GM21717 (cell line): ENCODE results near the gene ZNF300.
"Not testable (repeated sequence)": the region's sequence is repeated elsewhere in the genome, so short reads cannot be mapped to it uniquely, and the experiment has no call there.

Experiments
- ATAC-seq: cut with Tn5 transposase; IDR thresholded peaks from one replicate; pipeline ENCODE4 v1.9.1; 2021; ENCODE audit warnings: mild to moderate bottlenecking, moderate library complexity; ENCODE audit not compliant: unreplicated experiment

The ZNF300 gene

DNA sequence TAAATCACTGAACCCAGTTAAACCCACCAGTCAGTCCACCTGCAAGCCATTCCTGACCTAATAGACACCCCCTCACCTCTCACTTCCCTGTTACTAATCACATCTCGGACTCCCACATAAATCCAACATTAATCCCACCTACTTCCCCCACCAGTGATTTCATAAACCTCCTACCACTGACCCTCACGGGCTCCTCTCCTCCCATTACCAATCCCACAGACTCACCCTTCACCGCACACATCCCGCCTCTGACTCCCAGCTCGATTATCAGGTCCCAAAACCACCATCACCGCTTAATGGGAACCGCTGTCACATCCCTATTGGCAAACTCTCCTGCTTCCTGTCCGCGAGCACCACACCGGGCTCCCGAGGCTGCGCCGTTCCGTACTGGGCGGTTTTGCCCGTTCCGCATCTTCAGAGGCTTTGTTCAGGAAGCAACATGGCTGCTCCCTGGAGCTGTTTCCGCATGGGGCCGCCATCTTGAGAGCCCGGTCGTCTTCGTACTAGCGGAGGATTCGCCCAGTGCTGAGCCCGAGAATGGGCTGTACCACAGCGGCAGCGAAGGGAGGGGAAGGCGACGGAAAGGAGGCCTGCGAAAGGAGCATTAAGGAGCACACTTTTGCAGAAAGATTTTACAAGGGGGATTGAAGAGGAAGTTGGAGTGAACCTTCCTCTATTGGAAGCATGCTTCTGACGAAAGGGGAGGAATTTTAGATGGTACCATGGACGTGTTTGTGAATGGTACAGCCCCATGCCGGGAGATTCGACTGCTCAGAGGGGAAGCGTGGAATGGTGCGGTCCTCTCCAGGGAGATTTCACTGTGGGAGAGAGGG, at the start of gene ZNF300:
Gene ZNF300 (minus strand): TSS at position 502 of the 833 bp plus-strand sequence. CDS start 1,825 bp downstream, outside the sequence.
- ATAC-seq, result peak; percentile 90

DNA sequence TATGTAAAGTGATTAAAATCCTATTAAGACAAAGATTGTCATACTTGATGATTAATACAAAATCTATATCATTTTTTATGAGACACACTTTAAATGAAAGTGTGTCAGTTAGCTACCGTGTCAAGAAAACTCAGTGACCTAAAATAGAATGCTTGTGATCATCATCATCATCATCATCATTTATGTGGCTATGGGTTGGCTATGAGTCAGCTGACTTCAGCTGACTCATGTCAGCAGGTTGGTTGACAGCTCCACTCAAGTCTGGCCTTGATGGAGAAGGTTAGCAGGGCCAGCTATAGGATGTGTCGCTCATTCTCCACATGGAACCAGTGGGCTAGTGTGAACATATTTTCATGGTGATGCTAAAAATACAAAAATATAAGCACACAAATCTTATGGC, 43.8 kb upstream of the ZNF300 start:
- ATAC-seq, result no peak

DNA sequence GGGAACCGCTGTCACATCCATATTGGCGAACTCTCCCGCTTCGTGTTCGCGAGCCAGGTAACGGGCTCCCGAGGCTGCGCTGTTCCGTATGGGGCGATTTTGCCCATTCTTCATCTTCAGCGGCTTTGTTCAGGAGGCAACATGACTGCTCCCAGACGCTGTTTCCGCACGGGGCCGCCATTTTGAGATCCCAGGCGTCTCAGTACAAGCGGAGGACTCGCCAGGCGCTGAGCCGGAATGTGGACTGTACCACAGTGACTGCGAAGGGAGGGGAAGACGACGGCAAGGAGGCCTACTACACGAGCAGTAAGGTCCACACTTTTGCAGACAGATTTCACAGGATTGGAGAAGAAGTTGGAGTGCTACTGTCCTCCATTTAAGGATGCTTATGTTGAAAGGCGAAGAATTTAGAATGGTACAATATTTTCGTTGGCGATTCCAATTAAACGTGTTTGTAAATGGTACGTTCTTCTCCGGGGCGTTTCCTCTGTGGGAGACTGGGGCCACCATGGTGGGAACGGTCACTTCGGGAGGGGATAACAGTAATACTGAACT, 41.6 kb upstream of the ZNF300 start:
- ATAC-seq, result no peak

DNA sequence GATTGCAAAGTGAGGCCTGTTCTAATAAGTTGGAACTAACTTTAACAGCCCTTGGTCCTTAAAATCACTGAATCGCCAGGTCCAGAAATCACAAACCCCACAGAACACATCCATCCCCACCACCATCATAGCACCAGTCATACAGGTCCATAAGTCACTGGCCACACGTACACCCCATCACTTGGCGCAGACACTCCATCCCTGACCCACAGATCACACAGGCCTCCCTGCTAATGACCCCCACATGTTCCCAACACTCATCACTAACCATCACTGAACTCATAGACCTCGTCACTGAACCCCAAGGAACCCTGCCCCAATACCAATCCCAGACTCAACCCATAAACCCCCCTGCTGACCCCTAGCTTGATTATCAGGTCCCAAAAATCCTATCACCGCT, 41.2 kb upstream of the ZNF300 start:
- no peak for ATAC-seq

DNA sequence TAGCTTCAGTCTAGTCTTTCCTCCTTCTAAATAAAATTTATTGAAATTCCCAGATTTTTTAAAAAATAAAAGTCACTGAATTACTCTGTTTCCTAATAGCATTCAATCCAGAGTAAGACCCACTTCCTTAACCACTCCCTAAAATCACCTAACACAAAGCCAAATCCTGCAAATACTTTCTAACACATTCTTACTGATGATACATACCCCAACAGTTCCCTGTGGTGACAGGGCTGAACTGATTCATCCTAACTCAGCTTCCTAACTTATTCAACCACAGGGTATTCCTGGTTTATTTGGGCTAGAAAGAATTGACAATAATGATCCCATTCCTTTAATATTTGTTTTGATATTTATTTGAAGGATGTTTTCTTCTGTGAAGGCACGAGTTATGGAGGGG, 40.7 kb upstream of the ZNF300 start:
- no peak for ATAC-seq

DNA sequence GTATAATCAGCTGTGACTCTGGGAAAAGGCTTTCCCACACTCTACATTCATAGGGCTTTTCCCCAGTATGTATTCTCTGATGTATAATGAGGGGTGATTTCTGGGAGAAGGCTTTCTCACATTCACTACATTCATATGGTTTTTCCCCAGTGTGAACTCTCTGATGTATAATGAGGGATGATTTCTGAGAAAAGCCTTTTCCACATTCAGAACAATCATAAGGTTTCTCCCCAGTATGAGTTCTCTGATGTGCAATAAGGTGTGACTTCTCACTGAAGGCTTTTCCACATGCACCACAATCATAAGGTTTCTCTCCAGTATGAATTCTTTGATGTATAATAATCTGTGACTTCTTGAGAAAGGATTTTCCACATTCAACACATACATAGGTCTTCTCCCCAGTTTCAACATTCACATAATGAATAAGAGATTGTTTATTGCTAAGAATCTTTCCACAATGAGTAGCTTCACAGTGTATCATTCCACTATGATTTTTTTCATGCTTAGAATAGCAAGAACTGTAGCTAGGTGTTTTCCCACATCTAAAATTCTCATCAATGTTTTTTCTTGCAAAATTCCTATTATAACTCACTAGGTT, 26.7 kb upstream of the ZNF300 start:
- ATAC-seq, result no peak

DNA sequence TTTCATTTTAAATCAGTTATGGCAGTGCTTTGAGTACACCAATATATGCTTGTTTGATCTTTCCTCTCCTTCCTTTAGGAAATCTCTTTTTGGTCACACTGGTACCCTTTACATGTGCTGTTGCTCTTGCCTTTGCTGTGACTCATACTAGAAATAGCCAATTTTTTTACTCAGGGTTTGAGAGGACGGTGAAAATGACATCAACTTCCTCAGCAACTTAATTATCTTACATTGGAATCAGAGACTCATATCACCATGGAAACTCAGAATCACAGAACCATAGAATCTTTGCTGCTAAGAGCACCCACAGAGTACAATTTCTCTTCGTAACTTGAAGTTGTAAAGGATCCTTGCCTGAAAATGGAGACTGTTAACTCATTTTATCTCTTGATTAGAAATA, 13.8 kb upstream of the ZNF300 start:
- no peak for ATAC-seq

DNA sequence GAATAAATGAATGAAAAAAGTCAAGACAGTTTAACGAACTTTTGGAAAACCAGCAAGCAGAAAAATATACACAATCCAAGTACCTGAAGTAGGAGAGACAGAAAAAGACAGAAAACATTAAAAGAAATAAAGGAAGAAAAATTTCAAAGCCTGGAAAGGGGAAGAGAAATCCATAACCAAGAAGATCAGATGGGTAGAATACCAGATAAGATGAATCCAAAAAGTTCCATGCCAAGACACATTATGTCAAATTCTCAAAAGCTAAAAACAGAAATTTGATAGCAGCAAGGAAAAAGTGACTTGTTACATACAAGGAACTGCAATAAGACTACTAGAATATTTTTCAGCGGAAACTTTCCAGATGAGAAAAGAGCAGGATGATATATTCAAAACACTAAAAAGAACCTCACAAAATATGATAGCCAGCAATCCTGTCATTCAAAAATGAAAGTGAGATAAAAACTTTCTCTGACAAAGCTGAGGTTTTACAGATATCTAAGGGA, 7.6 kb upstream of the ZNF300 start:
- ATAC-seq, result no peak

DNA sequence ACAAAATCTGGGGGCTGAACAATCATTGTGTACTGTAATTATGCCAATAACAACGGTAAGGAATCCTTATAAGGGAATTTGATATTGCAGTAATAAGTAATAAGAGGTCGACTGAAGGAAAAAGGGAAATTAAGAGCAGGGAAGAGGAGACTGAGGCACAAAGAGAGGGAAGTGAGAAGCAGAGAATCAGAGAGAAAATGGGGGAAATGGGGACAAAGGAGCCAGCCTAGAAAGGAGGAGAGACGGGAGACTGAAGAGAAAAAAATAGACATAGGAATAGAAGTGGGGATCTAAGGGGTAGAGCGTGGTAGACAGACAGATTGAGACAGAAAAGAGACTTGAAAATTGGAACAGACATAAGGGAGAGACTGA, 518 bp upstream of the ZNF300 start:
- no peak for ATAC-seq

DNA sequence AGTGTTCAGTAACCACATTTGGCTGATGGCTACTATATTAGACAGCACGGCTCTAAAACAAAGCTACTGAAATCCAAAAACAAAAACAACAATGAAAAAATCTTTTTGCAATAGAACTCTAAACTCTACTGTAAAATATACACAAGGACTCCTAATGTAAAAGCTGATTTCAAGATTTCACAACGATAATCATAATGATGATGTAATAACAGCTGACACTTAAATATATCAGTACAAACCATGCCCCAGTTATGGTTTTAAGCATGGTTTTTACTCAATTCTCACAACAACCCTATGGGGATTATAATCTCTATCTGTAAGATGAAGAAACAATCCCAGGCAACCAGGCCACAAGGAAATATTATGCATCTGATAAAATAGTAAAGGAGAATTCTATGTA, 3.3 kb downstream of the ZNF300 start:
- ATAC-seq, result no peak

DNA sequence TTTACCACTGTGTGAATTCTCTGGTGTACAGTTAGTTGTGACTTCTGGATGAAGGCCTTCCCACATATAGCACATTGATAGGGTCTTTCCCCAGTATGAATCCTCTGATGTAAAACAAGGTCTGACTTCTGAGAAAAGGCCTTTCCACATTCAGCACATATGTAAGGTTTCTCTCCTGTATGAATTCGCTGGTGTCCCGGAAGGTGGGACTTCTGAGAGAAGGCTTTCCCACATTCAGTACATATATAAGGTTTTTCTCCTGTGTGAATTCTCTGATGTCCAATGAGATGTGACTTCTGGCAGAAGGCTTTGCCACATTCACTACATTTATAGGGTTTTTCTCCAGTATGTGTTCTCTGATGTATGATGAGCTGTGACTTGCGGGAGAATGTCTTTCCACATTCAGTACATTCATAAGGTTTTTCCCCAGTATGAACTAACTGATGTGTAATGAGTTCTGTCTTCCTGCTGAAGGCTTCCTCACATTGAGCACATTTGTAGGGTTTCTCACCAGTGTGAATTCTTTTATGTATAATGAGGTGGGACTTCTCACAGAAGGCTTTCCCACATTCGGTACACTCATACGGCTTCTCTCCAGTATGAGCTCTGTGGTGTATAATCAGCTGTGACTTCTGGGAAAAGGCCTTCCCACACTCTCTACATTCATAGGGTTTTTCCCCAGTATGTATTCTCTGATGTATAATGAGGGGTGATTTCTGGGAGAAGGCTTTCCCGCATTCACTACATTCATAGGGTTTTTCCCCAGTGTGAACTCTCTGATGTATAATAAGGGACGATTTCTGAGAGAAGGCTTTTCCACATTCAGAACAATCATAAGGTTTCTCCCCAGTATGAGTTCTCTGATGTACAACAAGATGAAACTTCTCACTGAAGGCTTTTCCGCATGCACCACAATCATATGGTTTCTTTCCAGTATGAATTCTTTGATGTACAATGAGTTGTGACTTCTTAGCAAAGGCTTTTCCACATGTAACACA, 9.1 kb downstream of the ZNF300 start:
- ATAC-seq, result no peak

DNA sequence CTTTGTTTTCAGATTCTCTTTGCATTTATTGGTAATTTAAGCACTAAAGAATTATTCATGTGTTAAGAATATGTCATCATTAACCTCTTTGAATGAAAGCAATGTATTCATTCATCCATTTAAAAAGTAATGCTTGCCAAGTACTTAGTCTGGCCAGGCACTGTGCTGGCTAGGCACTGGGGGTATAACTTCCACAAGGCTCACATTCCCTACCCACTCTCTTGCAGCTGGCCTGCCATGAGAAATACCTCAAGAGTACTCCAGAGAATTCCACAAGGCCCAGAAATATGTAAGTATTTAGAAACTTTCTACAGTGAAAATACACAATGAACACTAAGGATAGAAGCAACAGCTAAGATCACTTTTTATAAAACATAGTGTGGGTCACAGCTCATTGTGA, 25.4 kb downstream of the ZNF300 start:
- ATAC-seq, result no peak

DNA sequence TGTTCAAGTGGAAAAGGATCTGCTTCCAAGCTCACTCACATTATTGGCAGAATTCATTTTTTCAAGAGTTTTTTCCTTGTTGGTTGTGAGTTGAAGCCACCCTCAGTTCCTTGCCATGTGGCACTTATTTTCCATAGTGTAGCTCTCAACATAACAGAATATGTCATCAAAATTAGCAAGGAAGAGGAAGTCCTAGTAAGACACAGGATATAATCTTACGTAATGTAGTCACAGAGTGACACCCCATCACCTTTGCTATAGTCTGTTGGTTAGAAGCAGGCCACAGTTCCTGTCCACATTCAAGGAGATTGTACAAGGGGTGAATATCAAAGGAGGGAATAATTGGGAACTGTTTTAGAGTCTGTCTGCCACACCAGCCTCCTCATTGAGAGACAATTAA, 42.7 kb downstream of the ZNF300 start:
- ATAC-seq, result no peak

DNA sequence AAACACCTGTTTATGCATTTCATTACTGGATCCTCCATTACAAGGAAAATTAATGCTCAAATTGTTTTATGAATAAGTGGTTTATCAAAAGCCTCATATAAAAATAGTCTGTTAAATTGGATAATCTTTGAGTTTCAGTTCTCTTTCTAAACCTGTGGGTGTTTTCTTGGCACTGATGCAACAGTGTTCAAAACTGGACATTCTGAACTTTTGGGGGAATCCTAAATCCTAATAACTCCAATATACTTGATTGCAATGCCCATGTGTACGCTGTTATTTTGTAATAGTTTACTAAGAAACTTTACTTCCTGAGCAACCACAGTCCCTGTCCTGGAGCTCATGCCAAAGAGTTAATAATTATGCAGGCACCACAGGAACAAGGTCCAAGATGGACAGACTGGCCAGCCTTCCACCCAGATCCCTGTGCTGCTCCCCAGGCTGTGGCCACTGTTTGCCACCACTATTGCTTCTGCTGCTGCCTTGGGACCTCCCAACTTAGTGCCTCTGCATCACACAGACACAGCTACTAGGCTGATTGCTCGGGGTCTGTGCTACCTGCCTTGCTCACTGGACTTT, 44.4 kb downstream of the ZNF300 start:
- ATAC-seq, result no peak

DNA sequence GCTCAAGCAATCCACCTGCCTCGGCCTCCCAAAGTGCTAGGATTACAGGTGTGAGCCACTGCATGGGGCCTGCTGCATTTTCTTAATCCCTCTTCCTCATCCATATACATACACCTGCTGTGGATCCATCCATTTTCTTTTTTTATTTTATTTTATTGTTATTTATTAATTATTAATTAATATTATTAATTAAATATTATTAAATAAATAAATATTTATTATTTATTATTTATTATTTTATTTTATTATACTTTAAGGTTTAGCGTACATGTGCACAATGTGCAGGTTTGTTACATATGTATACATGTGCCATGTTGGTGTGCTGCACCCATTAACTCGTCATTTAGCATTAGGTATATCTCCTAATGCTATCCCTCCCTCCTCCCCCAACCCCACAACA, 48.1 kb downstream of the ZNF300 start:
- ATAC-seq, result not testable (repeated sequence)

DNA sequence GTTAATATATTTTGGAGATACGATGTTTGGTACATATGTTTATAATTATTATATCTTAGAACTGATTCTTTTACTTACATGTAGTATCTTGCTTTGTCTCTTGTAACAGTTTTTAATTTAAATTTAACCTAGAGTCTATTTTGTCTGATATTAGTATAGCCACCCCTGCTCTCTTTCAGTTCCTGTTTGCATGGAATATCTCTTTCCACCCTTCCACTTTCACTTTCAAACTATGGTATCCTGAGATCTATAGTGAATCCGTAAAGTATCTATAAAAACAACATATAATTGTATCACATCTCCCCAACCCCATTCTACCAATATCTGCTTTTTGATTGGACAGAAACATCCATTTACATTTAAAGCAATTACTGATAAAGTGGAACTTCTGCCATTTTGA, 51.2 kb downstream of the ZNF300 start:
- peak; percentile 67 for ATAC-seq

DNA sequence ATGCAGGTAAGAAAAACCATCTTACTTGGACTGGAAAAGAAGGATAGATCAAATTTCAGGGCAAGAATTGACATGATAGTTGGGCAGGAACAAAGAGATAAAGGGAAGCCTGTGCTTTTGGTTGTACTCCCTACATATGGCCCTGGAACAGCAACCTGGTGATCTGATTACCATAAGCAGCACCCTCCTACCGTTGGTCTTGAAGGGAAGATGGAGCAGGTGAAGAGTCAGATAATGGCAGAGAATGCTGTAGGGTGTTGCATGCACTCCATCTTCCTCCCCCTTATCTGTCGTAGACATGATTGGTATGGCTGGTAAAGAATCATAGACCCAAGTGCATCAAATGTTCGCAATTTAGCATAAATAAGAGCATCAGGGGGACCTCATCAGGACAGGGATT, 53.7 kb downstream of the ZNF300 start:
- no peak for ATAC-seq

DNA sequence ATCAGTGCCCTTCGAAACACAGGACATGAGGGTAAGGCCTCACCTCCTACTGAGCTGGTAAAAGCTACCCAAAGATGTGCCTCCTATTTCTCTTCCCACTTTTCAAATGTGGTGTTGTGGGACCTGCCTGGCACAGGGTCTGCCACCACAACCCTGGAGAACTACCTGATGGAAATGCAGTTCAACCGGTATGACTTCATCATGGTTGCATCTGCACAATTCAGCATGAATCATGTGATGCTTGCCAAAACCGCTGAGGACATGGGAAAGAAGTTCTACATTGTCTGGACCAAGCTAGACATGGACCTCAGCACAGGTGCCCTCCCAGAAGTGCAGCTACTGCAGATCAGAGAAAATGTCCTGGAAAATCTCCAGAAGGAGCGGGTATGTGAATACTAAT, 56.5 kb downstream of the ZNF300 start:
- ATAC-seq, result no peak

DNA sequence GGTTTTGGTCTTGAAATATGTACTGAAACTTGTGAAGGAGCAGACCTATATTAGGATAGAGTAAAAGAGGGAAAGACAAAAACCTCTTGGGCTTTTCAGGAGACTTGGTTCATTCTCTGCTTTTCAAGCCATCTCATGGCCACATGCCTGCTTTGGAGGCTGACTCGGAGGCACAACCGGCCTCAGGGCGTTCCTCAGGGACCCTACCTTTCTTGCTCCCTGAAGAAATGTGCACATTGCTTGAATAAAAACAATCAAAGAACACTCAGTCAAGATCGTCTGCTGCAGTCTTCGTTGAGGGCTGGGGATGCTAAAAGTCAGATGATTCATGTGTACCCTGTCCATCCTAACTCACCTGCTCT, 57.5 kb downstream of the ZNF300 start:
- ATAC-seq, result no peak

DNA sequence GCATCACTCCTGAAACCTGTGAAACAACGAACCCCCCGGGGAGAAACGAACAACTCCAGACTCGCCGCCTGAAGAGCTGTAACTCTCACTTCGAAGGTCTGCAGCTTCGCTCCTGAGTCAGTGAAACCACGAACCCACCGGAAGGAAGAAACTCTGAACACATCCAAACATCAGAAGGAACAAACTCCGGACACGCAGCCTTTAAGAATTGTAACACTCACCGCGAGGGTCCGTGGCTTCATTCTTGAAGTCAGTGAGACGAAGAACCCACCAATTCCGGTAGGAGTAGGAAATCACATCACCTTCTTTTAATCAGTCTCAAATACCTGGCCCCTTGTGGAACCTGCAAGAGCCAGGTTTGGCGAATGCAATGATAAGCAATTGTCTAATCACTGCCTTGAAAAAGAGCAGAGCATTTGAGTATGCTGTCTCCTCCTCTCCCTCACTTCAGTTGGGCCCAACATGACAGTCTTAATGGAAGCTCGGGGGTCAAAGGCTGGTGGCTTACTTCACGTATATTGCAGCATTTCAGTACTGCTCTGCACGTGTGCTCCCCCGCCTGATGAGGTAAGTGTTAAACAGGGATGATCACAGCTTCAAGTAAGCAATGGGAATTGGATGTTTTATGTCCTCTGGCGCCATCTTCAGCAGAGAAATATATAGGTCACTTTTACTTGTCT, 58.0 kb downstream of the ZNF300 start:
- ATAC-seq, result peak; percentile 90
